ENCODE results near the gene EFNA4. TPM values are rescaled to one million over a fixed set of nuclear protein-coding genes. Genes with fewer than 3 reads are reported as not detected.
A peak's percentile ranks its signal among the peaks of the same experiment; 100 is the strongest.

EFNA4 gene
- total and polyA plus RNA-seq, 2 of the 8 experiments (the other 6 are each of a cell fraction or from before 2014, with no cell fraction given): 21.9 to 23.9 TPM

DNA sequence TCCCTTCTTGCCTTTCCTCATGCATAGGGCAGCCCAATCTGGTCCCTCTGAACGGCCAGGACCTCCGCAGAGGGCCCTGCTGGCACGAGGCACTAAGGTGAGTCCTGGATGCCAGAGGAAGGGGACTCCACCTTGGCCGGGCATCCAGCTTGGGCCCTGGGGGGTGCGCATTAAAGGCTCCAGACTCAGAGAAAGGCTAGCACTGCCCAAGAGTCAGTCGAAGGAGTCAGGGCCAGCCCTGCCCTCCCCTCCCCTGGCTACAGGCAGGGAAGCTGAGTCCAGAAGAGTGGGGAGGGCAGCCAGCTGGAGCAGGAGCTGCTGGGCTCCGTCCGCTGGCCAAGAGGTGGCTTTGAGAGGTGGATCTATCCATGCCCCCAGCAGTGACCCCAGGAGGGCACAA, 2.8 kb upstream of the EFNA4 start:
- H2AFZ ChIP-seq (ENCODE audit: low read length): no peak overlapping the region
- TF ChIP-seq ZNF274 (IDR thresholded peaks at IDR 0.05; ENCODE audit: borderline replicate concordance, extremely low read depth, low read length) (no peak), SIRT6 (IDR thresholded peaks at IDR 0.05; ENCODE audit: low read length) (no peak), CBX8 (IDR thresholded peaks at IDR 0.05; ENCODE audit: borderline replicate concordance, low read depth, low read length) (no peak), BCL11A (IDR thresholded peaks at IDR 0.05; ENCODE audit: low read depth in 2 of 2, low read length in 2 of 2) (no peak)
- TF ChIP-seq, protein P1, sequence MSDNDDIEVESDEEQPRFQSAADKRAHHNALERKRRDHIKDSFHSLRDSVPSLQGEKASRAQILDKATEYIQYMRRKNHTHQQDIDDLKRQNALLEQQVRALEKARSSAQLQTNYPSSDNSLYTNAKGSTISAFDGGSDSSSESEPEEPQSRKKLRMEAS (IDR thresholded peaks at IDR 0.05): no peak
- TF ChIP-seq, protein P2, sequence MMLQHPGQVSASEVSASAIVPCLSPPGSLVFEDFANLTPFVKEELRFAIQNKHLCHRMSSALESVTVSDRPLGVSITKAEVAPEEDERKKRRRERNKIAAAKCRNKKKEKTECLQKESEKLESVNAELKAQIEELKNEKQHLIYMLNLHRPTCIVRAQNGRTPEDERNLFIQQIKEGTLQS (IDR thresholded peaks at IDR 0.05; ENCODE audit: insufficient read depth, low read depth, low read length): no peak
- whole genome bisulfite sequencing, 2 experiments (ENCODE audit: extremely low coverage in 1 of 2, insufficient coverage in 1 of 2, insufficient read length in 1 of 2, insufficient replicate concordance in 2 of 2, low coverage in 1 of 2, low lambda C conversion rate in 2 of 2, missing lambda C conversion rate in 1 of 2): 88% methylated on average over 8 of the region's 8 CpGs; no CpG with 5 or more reads in 1 of the 2 experiments
- no peak for DNase-seq (ENCODE audit: low read depth in 1 of 2, low spot score in 2 of 2)
- H3K4me2 ChIP-seq (ENCODE audit: insufficient read depth in 1 of 2, low read depth in 2 of 2, low read length in 2 of 2): no peak overlapping the region
- no peak overlapping the region for H3K4ac ChIP-seq (replicated peaks; ENCODE audit: insufficient read length, low read depth, low read length)
- H3K27me3 ChIP-seq (replicated peaks in 1 of 4; ENCODE audit: control insufficient read depth in 3 of 4, extremely low read depth in 1 of 4, insufficient read depth in 3 of 4, low read length in 3 of 4): peaks cover 0 to 4% (median 1%) of the 10 kb centered on the region in 4 experiments; a peak in 2 of 7 replicates
- no peak overlapping the region for H3K56ac ChIP-seq (replicated peaks; ENCODE audit: insufficient read length, low read depth, low read length)
- no peak overlapping the region for H2BK120ac ChIP-seq (replicated peaks; ENCODE audit: low read depth, low read length)
- H4K8ac ChIP-seq (ENCODE audit: extremely low read depth, insufficient read depth, low read length): no peak overlapping the region
- FAIRE-seq: no peak
- no peak overlapping the region for H3K18ac ChIP-seq (ENCODE audit: extremely low read depth, low read length)
- no peak overlapping the region for H4K5ac ChIP-seq (ENCODE audit: insufficient read length, low read depth, low read length)
- H2BK5ac ChIP-seq (ENCODE audit: low read depth, low read length): 0 out of 2 replicates have a peak overlapping the region, but pooled peaks have one; percentile 28
- CTCF ChIA-PET (ENCODE audit: partially characterized antibody): interaction anchor here (0.6 to 33.9 kb wide), 28 partner anchors 4 to 195 kb away, joined by 3 to 907 read pairs (median 7); partner anchors contain the start of genes ADAM15, DCST1, DCST2 and EFNA3
- peaks cover 0 to 17% (median 6%) of the 10 kb centered on the region in 4 experiments; a peak in 5 of 7 replicates for H3K4me1 ChIP-seq (replicated peaks in 1 of 4; ENCODE audit: control insufficient read depth in 3 of 4, insufficient read depth in 4 of 4, low read length in 3 of 4)
- H3K9me3 ChIP-seq (ENCODE audit: insufficient read depth in 2 of 2, low read depth in 1 of 2, low read length in 1 of 2): no peaks in the 10 kb centered on the region
- no peak overlapping the region for H3K14ac ChIP-seq (ENCODE audit: insufficient read length)
- H2BK20ac ChIP-seq (ENCODE audit: low read length): no peak overlapping the region
- H3K23me2 ChIP-seq (ENCODE audit: low read depth, low read length): peaks cover 15% of the 10 kb centered on the region
- H3K79me2 ChIP-seq (ENCODE audit: control insufficient read depth in 1 of 2, insufficient read depth in 2 of 2, low read length in 2 of 2): peaks cover 0 to 10% of the 10 kb centered on the region in 2 experiments; a peak in 2 of 4 replicates
- H2AK5ac ChIP-seq (ENCODE audit: low read depth, low read length): no peak overlapping the region
- H4K20me1 ChIP-seq (replicated peaks in 1 of 2; ENCODE audit: control insufficient read depth in 1 of 2, insufficient read depth in 2 of 2, low read length in 2 of 2): peaks cover 0 to 7% of the 10 kb centered on the region in 2 experiments
- H3K23ac ChIP-seq (ENCODE audit: insufficient read length): no peak overlapping the region
- H3K27ac ChIP-seq (ENCODE audit: low read depth, low read length): no peak overlapping the region
- peaks cover 0 to 3% (median 0%) of the 10 kb centered on the region in 4 experiments; a peak in 2 of 8 replicates for H3K36me3 ChIP-seq (ENCODE audit: control insufficient read depth in 2 of 4, insufficient read depth in 4 of 4, low read length in 3 of 4)
- no peaks in the 10 kb centered on the region for H3K79me1 ChIP-seq (ENCODE audit: low read depth, low read length)
- H3K9ac ChIP-seq (replicated peaks in 1 of 4; ENCODE audit: extremely low read depth in 1 of 4, low read depth in 3 of 4, low read length in 3 of 4): no peak overlapping the region
- POLR2A ChIA-PET (ENCODE audit: partially characterized antibody): interaction anchor here (0.8 to 4.6 kb wide), 10 partner anchors 8 to 124 kb away, joined by 3 to 21 read pairs (median 4); partner anchors contain the start of genes ADAM15, FLAD1, LENEP and PMVK
- no peak overlapping the region for H4K91ac ChIP-seq (replicated peaks; ENCODE audit: insufficient read length, low read length)
- no peak overlapping the region for H2BK15ac ChIP-seq (ENCODE audit: low read length)
- H2BK12ac ChIP-seq (ENCODE audit: low read depth, low read length): no peak overlapping the region
- H3K4me3 ChIP-seq (ENCODE audit: extremely low read depth in 1 of 4, insufficient read depth in 2 of 4, low read depth in 3 of 4, low read length in 4 of 4): no peak overlapping the region

Data from H1 (cell line).